Measurements from ENCODE around the gene C2orf49.

The C2orf49 gene

DNA sequence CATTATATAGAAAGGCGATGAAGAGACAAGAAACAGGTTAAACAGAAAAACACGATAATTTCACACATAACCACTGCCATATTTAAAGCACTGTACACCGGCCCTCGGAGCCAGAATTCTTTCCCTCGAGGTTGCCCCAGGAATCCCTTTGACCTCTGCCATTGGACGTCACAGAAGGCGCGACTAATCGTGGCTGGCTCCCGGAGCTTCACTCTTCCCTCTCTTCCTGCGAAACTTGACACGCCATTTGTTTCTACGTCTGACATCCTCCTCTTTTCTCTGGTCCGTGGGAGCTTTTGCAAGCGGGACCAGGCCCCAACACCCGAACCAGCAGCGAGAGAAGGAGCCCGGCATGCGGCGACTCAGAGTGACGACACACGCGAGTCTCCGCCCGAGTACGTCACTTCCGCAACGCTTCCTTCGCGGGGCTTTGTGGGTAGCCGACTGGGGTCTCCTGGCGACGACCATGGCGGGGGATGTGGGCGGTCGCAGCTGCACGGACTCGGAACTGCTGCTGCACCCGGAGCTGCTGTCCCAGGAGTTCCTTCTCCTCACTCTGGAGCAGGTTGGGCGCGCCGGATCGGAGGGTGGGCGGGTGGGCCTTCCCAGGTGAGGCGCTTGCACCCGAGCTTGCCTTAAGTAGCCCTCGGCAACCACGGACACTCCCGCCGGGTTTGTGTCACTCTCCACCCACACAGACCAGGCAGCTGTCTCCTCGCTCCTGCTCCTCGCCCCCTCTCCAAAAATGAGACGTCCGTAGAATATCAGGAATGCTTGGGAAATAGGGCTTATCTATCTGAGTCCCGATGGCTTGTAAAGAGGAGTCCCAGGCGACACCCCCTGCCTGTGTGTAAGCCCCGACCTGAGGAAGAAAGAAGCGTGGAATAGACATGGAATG lies at the start of gene C2orf49:
Gene C2orf49, plus strand, starts transcription at position 419 of the 898 bp plus-strand sequence. Its CDS starts 48 bp downstream, at position 467.
- DNase-seq (ENCODE audit: low read depth): peak; percentile 89

DNA sequence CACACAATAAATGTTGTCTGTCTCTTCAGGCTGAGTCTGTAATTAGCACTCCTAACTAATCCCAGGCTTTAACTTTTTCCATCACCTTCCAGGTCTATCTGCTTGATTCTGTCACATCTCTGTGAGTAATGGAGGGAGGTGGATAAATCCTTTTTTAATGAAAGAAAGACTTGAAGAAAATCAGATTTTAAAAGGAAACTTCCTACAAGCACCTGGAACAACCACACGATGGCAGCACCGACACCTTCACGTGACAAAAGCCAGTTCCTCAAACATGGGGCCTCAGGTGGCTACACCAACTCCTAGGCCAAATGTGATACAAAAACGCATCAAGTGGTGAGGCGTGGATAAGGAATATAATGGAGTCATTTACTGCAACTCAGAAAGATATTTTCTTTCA lies 49.6 kb upstream of the C2orf49 start:
- DNase-seq (ENCODE audit: low read depth): peak; percentile 58

DNA sequence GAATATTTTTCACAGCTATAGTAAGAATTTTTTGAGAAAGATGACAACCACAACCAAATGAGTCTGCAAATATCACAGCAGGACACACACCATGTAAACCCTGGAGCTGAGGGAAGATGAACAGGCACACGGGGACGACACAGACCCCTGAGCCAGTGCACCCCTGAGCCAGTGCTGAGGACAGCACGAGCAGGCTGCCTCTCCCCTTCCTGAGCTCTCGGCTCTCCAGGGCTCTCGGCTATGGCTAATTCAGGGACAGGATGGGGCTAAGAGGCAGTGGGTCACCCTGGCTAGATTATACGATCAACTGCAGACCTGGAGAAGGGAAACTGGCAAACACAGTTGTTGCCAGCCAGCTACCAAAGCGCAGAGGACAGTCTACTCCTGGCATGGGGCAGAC lies 49.2 kb upstream of the C2orf49 start:
- no peak for DNase-seq (ENCODE audit: low read depth)

DNA sequence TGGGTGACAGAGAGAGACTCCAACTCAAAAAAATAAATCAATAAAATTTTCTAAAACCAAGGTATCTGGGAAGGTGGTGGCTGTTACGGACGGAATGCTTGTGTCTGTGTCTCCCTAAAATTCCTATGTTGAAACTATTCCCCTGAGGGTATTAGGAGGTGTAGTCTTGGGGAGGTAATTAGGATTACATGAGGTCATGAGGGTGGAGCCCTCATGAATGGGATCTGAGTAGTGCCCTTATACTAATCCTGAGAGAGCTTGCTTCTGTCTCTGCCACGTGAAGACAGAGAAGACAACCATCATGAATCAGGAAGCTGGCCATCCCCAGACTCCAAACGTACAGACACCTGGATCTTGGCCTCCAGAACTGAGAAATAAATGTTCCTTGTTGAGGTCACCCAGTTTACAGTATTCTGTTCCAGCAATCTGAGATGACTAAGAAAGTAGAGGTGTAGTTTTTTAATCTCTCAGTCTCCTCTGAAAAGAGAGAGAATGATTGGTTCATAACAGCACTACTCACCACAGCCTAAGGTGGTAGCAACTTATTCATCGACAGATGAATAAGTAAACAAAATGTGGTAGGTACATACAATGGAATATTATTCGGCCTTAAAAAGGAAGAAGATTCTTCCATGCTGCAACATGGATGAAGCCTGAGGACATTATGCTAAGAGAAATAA lies 46.2 kb upstream of the C2orf49 start:
- DNase-seq (ENCODE audit: low read depth): no peak

DNA sequence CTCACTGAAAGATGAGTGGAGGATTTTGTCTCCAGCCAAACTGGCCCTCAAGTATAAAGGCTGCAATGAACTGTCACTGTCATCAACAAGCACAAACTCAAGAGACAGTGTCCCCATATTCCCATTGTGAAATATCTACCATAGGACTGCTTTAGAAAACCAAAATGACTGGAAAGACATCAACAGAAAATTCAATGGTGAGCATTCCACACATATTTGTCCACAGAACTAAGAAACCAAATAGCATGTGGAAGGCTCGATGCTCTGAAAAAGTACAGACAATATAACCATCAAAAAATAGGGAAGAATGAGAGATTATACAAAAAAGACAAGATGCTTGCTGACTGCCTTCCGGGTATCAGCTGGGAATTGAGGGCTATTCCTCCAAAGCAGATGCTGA lies 45.4 kb upstream of the C2orf49 start:
- DNase-seq (ENCODE audit: low read depth): no peak

DNA sequence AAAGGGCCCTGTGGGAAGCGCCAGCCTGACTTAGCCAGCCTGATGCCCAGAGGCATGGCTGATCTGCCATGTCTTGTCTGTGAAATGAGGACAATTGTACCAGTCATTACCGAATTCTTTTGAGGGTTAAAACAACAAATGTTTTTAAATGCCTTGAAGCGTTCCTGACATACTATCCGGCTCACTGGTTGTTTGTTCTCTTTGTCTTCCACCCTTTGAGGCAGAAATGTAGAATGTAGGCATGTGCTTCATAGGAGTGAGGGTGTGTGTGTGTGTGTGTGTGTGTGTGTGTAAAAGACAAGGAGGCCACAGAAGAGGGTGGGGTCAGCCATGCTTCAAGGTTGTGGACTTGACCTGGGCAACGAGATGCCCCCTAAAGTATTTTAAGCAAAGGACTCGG lies 43.3 kb upstream of the C2orf49 start:
- DNase-seq (ENCODE audit: low read depth): no peak

DNA sequence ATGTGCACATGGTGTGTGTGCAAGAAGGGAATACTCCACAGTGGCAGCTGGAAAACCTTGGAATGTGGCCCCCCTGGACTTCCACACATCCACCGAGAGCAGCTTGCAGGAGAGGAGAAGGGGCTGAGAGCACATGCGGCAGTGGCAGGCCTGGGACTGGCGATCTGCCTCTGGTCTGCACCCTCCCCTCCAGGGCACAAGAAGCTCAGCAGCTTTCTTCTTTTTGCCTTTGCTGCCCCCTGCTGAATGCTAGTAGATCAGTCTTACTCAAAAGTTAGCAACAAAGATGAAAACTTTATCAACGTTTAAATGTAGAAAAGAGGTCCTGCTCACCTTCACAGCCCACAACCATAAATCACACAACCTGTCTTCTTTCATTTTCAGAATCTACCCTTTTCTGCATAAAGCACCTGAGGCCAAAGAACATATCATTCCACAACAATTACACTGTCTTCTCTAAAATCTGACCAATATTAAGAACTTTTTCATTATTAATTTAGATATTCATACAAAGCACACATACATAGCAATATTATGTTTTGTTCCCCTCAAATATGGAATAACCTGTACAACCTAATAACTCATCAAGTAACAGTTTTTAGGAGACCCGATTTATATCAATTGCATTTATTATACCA lies 42.4 kb upstream of the C2orf49 start:
- peak; percentile 75 for DNase-seq (ENCODE audit: low read depth)

DNA sequence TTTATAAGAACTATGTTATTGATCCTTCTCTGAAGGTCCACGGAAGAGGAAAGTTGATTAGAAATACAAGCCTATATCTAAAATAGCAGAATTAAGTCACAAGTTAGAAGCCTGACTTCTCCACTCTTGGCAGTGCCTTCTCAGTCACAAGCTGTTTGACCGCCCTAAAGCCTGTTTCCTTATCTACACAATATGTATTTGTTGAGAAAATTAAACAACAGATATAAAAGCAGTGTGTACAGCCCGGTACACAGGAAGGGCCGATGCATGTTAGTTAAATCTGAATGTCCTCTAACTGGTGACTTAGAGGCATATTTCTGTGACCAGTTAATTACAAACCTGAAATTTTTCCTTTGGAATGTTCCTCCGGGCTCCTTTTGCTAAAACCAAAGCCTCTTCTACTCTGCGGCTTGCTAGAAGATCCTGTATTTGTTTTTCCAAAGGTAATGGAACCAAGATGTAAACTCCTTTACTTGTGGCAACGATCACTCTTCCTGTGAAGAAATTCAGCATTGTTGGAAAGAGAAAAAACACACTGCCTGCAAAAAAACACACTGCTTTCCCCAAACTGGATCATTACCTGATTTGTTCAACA lies 41.2 kb upstream of the C2orf49 start:
- no peak for DNase-seq (ENCODE audit: low read depth)

DNA sequence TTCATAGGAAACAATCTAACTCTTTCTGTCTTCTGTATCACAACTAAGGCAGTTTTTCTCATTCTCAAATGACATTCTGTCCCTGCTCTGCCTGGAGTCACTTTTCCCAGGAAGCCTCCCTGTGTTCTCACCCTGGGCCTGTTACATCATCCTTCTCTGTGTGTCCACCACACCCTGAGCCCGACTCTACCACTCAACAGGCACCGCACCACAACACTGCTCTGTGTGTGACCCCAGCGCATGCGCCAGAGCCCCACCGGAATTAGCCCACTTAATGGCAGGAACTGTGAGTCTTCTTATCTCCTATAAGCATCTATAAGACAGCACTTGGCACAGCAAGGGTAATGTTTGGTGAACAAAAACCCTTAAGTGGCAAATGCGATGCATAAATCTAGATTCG lies 40.1 kb upstream of the C2orf49 start:
- no peak for DNase-seq (ENCODE audit: low read depth)

DNA sequence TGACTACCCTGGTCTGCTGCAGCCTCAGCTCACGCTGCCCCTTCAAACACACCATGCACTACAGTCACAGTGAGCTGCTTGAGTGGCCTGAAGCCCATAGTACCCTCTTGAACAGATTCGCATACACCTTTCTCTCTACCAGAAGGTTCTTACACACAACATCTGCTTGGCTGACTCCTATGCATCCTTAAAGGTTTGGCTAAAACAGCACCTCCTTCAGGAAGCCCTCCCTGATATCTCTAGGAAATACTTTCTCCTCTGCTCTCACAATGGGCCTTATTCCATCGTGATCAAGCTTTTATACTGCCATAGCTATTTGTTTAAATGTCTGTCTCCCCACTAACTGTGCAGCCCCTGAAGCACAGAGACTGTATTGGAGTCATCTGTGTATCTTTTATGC lies 39.3 kb upstream of the C2orf49 start:
- DNase-seq (ENCODE audit: low read depth): no peak

DNA sequence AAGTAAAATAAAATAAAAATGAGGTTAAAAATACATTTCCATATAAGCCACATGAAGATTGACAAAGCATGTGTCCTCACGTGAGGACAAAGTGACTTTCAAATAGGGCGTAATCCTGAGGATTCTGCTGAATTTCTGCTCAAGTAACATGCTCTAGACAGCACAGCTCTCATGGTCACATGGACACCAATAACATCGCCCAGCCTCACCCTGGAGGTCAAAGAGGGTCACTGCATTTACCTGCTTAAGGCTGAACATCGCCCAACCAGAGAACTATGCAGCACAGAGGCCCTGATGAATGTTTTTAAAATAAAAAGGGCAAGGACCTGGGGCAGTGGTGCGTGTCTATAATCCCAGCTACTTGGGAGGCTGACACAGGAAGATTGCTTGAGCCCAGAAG lies 38.0 kb upstream of the C2orf49 start:
- DNase-seq (ENCODE audit: low read depth): peak; percentile 20

DNA sequence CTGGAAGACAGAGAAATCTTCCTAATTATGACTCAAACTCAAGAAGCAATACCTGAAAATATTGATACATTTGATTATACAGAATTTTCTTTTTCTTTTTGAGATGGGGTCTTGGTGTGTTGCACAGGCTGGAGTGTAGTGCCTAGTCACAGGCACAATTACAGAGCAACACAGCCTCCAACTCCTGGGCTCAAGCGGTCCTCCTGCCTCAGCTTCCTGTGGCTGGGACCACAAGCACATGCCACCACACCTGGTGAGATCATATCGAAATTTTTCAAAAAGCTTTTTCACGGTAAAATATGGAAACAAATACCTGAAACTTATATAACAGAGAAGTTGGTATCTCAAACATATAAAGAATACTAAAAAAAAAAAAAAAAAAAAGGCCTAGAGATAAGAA lies 35.7 kb upstream of the C2orf49 start:
- DNase-seq (ENCODE audit: low read depth): no peak

DNA sequence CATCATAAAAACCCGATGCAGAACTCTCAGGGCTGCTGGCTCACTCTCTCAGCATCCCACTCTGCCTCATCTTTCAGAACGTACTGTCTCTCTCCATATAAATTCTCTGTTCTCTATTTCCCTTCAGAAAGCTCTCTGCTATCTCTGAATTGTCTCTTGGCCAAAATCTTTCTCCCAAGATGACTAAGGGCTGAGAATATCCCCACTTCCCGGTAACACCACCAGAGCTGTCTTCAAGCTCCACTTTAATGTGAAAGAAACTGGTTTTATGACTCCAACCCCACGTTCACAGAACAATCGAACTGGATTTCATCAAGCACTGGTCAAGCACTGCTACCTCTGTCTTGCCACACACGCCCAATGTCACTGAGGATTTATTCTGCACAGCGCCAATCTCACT lies 30.2 kb upstream of the C2orf49 start:
- no peak for DNase-seq (ENCODE audit: low read depth)

DNA sequence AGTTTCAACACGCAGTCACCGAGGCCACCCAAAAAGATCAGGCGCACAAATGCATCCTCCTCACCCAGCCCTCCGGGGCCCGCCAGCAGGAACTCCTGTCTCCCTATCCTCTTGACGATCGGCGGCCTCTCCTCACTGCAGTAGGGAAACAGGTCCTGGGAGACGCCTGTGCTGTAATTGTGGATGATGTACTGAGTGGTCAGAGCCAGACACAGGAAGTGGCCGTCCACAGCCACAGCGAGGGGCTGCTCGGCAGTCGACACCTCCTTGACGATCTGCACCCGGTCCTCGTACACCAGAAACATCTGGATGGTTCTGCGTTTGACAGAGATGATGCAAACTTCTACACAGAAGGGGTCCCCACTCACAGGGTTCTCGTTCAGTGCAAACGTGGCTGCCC lies 29.8 kb upstream of the C2orf49 start:
- no peak for DNase-seq (ENCODE audit: low read depth)

DNA sequence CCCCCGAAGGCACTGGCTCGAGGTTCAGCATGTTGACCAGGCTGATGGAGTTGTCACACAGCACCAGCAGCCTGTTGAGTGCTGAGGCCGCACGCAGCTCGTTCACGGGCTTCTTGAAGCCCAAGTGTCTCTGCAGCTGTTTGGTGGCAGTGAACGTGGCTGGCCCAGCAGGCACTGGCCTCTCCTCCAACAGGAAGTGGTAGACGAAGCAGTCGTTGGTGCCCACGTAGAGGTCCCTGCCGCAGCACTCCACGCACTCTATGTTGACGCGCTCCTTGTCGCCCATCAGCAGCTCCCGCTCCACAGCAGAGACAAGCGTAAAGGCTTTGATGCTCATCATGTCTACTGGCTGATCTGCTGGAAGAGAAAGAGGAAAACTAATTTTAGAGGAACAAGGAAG lies 29.4 kb upstream of the C2orf49 start:
- no peak for DNase-seq (ENCODE audit: low read depth)

DNA sequence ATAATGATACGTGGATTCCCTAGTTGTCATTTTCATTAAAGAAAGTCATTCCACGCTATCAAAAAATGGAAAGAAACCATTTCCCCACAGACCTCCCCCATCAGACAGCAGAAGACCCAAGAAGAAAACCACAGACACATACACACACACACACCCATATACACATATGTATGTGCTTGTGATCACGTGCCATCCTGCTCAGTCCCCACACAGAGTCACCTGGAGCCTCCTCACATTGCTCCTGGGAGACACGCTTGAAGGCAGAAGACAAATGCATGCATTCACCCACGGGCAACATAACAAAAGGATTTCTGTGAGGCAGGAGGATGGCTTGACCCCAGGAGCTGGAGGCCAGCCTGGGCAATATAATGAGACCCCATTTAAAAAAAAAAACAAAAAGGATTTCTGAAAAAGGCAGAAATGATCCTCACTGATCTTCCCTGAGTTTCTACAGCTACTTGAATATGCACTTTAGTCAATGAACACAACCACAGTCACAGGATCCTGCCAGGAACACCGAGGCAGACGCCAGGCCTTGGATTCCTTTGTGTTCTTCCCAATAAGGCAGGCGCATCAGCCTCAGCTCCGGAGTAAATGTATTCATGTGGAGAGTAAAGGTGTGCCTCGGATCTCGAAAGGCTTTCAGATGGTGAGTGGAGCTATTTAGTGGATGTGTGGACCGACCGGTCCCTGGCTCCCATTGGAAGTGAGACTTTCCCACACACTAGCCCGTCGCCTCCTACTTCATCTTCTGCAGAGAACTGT lies 28.8 kb upstream of the C2orf49 start:
- DNase-seq (ENCODE audit: low read depth): no peak

DNA sequence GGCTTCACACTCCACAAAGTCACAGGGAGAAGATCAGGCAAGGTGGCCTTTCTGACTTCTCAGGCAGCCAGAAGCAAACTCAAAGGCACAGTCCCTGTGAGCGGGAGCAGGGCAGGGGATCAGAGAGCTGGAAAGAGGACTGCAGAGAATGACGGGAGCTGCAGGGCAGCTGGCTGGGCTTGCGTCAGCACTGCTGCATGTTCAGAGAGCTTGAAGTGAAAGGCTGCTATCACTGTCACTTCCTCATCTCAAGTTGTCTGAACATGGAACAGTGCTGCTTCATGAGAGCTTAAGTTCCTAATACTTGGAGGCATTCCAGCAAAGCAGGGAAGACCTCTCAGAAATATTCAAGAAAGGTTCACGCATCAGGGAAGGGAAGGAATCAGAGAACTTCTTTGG lies 28.2 kb upstream of the C2orf49 start:
- DNase-seq (ENCODE audit: low read depth): no peak

DNA sequence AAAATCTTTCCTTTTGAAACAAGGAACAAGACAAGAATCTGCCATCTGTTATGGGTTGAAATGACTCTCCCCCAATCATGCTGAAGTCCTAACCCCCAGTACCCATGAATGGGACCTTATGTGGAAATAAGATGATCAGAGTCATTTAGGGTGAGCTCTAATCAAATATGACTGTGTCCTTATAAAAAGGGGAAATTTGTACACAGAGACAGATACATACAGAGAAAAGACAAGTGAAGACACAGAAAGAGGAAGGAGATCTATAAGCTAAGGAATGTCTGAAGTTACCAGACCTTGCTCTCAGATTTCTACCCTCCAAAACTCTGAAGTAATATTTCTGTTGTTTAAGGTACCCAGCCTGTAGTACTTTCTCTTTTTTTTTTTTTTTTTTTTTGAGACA lies 23.5 kb upstream of the C2orf49 start:
- no peak for DNase-seq (ENCODE audit: low read depth)

DNA sequence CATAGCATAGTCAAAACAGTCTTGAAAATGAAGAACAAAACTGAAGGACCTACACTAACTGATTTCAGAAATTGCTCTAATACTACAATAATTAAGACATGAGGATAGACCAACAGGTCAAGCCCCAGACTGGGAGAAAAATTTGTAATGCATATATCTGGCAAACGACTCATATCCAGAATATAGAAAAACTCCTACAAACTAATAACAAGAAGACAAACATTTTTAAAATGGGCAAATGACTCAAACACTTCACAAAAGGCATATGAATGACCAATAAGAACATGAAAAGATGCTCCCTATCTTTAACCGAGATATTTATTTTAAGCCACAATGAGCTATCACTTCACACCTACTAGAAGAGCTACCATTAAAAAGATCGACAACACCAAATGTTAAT lies 22.0 kb upstream of the C2orf49 start:
- no peak for DNase-seq (ENCODE audit: low read depth)

DNA sequence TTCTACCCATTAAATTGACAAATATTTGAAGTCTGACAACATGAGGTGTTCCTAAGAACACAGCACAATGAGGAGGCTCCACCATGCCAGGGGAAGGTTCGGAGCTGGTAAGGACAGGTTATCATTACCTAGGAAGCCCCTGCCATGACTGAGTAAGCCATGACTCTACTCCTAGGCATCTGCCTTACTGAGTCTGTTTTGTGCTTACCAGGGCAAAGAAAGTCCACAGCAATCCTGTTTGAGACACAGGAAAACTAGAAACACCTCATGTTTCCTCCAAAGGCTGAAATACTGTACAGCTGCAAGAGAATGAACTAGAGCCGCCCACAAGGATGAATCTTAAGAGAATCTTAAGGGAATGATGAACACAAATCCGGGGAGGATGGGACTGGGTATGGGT lies 19.4 kb upstream of the C2orf49 start:
- peak; percentile 13 for DNase-seq (ENCODE audit: low read depth)

DNA sequence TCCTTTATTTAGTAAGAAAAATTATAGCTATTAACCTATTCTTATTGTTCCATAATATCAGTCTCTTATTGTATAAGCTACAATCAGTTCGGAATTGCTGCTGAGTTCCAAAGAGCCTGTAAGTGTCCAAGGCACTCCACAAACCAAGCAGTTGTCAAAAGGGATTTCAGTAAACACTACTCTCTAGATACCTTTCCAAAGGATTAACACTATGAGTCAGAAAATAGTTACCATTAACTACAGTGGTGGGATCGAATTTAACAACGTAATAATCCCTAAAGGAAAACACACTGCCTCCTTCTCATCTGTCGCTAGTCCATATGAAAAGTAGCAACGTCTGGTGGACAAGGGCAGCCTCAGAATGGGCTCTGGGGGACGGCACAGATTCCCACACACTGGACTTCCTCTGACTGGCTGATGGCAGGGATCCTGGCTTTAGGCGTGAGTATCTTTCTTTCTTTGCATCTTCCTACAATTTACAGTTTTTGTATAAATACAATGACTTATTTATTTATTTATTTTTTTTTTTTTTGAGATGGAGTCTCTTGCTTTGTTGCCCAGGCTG lies 16.6 kb upstream of the C2orf49 start:
- peak; percentile 24 for DNase-seq (ENCODE audit: low read depth)
